Measurements from ENCODE around the gene SLC39A8.
"Not testable (repeated sequence)": the region's sequence is repeated elsewhere in the genome, so short reads cannot be mapped to it uniquely, and the experiment has no call there.

SLC39A8 gene

DNA sequence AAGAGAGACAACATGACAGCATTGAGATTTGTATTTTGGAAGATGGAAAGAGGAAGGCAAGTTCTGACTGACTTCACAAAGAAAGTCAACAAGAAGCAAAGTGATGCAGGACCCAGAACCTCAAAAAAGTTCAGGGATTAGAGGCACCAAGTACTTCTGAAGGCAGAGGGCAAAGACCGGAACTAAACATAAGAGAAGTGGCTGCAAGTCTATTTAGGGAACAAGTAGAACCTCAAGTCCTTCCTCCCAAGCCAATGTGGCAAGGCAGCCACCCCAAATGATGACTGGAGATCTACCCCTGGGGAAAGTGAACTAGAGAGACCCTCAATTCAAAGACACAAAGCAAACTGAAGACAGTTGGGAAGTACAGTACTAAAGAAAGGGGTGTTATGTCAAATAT lies 46.6 kb downstream of the SLC39A8 start:
- peak; percentile 76 to 79 for DNase-seq

DNA sequence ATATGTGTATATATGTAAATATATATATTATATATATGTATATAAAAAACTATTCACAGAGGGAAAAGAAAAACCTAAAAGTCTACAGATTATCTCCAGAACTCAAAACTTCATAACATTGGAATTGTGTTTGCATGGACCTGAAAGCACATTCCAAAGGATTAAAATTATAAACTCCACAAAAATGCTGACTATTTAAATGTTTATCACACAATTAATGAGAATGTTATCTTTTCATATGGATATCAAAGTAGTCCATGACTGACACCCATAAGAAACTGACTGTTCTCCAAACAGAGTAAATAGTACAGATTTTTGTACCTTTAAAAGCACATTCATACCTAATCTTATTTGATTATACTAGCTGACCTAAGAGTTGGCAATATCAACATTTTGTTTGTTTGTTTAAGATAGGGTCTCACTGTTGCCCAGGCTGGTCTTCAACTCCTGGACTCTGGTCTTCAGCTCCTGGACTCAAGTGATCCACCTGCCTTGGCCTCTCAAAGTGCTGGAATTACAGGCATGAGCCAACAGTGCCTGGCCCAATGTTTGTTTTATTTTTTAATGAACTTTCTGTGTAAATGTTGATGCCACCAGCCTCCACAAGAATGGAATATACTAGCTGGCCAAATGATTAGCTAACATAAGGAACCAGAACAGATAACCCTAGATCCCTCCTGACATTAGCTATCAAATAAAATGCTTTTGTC lies 50.0 kb downstream of the SLC39A8 start:
- no peak for DNase-seq

GRCh38 chr4:102288497-102288896 lies 56.8 kb downstream of the SLC39A8 start:
- no peak for DNase-seq

DNA sequence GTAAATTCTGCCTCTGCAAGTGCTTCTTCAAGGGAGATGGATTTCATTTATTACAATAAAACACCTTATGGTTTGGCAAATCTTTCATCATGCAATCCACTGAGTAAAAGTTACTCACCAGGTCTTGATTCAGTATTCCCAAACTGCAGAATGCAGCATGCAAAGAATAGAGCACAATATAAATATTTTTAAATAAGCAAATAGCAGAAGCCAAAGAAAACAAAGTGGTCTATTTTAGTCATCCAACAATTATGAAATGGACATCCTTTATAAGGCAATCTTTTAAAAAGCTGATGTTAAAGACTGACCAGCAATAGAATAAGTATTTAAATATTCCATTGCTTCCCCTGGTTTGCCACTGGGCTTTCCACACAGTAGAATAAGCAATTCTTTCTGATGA lies 59.5 kb downstream of the SLC39A8 start:
- no peak for DNase-seq

GRCh38 chr4:102281171-102281839 lies 64.0 kb downstream of the SLC39A8 start:
- DNase-seq, result no peak

- not testable (repeated sequence) for DNase-seq
Measured at GRCh38 chr4:102273317-102273716, 72.0 kb downstream of the SLC39A8 start.

GRCh38 chr4:102272318-102272717 lies 73.0 kb downstream of the SLC39A8 start:
- DNase-seq, result no peak

DNA sequence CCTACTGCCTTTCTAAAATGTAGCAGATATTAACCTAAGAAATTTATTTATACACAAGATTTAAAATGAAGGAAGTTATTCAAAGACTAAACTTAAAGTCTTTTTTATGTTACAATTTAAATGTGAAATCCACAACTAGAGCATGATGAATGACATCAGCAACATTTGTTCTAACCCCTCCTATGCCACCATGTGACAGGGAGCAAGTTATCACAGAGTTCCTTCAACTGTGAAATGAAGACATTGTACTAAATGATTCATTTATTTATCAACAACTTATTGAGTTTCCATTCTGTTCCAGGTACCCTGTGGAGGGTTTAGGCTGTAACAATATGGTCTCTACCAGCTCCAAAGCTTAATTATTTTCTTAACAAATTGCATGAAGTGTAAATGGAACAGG lies 76.9 kb downstream of the SLC39A8 start:
- DNase-seq, result no peak

DNA sequence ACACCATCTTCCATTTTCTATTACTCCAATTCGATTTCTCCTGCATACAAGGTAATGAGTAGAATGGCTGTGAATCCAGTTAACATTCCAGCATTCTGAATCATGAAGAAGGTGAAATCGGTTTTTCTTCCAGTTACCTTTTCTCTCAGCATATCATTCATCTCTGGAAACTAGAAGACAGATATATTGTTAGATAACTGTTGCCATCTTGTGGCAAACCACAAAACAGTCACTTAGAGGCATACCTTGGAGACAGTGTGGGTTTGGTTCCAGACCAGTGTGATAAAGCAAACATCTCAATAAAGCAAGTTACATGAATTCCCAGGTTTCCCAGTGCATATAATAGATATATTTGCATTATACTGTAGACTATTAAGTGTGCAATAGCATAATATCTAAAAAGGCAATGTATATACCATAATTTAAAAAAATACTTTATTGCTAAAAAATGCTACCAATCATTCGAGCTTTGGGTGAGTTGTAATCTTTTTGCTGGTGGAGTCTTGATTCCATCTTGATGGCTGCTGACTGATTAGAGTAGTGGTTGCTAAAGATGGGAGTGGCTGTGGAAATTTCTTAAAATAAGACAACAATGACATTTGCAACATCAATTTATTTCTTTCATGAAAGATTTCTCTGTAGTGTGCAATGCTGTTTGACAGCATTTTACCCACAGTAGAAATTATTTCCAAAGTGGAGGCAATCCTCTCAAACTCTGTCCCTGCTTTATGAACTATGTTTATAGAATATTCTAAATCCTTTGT lies 82.1 kb downstream of the SLC39A8 start:
- DNase-seq, result peak; percentile 49 to 62

- no peak for DNase-seq
Measured at GRCh38 chr4:102259702-102260101, 85.6 kb downstream of the SLC39A8 start.

- no peak for DNase-seq
Measured at GRCh38 chr4:102259081-102259480, 86.2 kb downstream of the SLC39A8 start.

GRCh38 chr4:102256321-102256720 lies 89.0 kb downstream of the SLC39A8 start:
- DNase-seq, result no peak

- no peak for DNase-seq
Measured at GRCh38 chr4:102253860-102254259, 91.4 kb downstream of the SLC39A8 start.

DNA sequence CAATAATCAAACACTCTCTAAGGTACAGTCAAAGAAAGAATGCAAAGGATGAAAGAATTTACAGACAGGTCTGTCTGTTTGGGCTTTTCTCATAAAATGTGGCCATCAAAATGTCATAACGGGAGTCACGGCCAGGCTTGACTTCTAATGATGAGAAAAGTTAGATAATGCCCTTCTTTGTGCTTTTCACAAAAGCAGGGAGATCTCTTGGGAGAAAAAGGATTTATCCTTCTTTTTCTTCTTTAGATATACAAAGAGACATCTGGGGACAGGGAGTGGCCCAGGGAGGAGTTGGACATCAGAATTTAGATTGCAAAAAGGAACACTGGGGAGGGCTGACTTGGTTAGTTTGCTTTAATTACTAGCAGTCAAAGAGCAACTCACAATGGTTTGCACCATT lies 93.1 kb downstream of the SLC39A8 start:
- DNase-seq, result no peak

DNA sequence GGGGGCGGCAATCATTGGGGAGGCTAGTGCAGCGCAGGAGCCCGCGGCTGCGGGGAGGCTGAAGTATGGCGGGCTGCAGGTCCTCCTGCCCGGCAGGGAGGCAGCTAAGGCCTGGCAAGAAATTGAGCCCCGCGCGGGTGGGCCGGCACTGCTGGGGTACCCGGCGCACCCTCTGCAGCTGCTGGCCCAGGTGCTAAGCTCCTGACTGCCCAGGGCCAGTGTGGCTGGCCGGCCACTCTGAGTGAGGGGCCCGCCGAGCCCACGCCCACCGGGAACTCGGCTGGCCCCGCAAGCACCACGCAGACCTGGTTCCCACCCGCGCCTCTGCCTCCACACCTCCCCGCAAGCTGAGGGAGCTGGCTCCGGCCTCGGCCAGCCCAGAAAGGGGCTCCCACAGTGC lies 94.9 kb downstream of the SLC39A8 start:
- DNase-seq, result no peak

DNA sequence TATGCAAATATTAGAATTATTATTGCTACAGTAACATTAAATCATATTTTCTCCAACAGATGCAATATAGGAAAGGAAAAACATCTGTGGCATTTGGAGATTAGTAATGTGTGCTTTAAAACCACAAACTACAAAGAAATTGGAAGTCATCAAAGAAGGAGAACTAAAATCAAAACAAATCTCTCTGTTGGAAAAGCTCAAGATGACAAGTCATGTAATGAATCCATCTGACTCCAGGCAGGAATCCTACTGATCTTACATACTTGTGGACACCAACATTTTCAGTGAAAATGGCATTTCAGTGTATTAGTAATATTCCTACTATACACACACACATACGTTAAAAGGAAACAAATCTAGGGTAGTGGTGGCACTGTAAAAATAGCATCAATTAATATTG lies 98.2 kb downstream of the SLC39A8 start:
- DNase-seq, result no peak

DNA sequence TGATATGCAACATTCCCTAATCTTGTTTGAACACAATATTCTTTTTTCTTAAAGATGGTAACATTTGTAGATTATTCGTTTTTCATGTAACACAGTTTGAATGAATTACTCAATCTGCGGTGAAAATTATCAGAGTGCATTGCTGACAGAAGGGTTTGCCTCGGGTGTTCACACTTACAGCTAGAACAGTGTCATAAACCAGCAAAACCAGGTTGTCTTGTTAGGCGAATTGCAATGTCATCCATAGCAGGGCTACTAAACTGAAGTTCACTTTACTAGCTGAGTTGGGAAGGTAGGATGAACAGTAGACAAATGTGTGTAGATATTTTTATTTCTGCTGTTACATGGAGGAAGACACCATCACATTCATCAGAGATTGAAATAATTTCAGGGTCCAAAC lies 98.9 kb downstream of the SLC39A8 start:
- DNase-seq, result no peak

DNA sequence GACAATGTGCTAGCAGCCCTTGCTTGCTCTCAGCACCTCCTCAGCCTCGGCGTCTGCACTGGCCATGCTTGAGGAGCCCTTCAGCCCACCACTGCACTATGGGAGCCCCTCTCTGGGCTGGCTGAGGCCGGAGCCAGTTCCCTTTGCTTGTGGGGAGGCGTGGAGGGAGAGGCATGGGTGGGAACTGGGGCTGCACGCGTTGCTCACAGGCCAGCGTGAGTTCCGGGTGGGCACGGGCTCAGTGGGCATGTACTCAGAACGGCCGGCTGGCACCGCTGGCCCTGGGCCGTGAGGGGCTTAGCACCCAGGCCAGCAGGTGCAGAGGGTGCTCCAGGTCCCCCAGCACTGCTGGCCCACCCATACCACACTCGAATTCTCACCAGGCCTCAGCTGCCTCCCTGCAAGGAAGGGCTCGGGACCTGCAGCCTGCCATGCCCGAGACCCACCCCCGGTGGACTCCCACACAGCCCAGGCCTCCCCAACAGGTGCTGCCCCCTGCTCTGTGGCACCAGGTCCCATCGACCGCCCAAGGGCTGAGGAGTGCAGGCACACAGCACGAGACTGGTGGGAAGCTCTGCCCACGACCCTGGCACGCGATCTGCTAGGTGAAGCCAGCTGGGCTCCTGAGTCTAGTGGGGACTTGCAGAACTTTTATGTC lies 100.3 kb downstream of the SLC39A8 start:
- DNase-seq, result no peak

- not testable (repeated sequence) for DNase-seq
Measured at GRCh38 chr4:102243296-102243695, 102.0 kb downstream of the SLC39A8 start.

- no peak for DNase-seq
Measured at GRCh38 chr4:102234243-102234838, 110.9 kb downstream of the SLC39A8 start.

GRCh38 chr4:102230194-102230593 lies 115.1 kb downstream of the SLC39A8 start:
- no peak for DNase-seq

DNA sequence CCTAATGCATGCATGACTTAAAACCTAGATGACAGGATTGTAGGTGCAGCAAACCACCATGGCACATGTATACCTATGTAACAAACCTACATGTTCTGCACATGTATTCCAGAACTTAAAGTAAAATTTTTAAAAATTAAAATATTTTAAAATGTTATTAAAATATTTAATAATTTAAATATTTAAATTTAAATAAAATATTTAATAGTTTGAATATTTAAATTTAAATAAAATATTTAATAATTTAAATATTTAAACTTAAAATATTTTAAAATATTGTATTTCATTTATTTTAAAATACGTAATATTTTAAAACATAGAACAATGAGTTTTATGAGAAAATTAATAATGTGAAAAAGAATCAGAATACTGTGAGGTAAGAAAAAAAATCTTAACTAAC lies 117.9 kb downstream of the SLC39A8 start:
- DNase-seq, result no peak

GRCh38 chr4:102223461-102223860 lies 121.8 kb downstream of the SLC39A8 start:
- no peak for DNase-seq

Measured in Kasumi-1 (cell line).